ENCODE results near the gene GABBR2.

DNA sequence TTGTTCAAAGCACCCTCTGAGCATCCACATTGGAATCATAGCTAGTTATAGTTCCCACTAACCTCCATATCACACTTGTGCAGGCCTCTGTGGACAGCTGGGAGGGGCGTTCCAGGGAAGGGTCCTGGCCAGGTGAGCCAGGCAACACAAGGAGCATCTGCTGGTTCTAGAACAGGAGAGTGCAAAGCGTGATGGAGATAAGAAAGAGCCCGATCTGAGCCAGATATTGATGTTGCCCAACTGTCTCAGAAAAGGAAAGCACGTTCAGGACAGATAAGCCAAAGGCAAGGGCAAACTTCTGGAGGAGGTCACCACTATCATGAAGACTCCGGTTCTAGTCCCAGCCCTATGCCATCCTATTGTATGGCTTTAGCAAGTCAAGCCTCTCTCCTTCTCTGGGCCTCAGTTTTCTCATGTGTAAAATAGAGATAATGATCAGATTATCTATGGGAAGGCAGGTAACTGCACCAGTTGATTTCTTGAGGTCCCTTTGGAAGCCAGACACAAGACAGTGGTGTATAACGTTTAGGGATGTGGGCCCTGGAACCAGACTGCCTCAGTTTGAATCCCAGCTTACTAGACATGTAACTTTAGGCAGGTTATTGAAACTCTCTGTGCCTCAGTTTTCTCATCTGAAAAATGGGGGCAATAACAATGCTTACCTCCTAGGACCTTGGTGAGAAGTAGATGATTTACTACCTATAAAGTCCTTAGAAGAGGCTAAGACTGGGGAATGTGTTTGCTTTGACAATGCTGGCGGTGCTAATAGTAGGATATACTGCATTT, 19.8 kb downstream of the GABBR2 start:
- TF ChIP-seq, protein P1, sequence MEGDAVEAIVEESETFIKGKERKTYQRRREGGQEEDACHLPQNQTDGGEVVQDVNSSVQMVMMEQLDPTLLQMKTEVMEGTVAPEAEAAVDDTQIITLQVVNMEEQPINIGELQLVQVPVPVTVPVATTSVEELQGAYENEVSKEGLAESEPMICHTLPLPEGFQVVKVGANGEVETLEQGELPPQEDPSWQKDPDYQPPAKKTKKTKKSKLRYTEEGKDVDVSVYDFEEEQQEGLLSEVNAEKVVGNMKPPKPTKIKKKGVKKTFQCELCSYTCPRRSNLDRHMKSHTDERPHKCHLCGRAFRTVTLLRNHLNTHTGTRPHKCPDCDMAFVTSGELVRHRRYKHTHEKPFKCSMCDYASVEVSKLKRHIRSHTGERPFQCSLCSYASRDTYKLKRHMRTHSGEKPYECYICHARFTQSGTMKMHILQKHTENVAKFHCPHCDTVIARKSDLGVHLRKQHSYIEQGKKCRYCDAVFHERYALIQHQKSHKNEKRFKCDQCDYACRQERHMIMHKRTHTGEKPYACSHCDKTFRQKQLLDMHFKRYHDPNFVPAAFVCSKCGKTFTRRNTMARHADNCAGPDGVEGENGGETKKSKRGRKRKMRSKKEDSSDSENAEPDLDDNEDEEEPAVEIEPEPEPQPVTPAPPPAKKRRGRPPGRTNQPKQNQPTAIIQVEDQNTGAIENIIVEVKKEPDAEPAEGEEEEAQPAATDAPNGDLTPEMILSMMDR (IDR thresholded peaks at IDR 0.05 in 2 of 3, conservative IDR thresholded peaks at IDR 0.05 in 1 of 3; ENCODE audit: insufficient read depth in 2 of 3, low read depth in 1 of 3, low read length in 3 of 3), result no peak
- TF ChIP-seq CHD1 (IDR thresholded peaks at IDR 0.05; ENCODE audit: low read length), result no peak

All from K562 (cell line).